Stimulated activated naive CD8-positive, alpha-beta T cell treated with anti-CD3 and anti-CD28 coated beads, Interleukin-15, amount 100 ng/mL, for 72 hours (primary cell): ENCODE results near the gene LDLRAD1.
"Not testable (repeated sequence)": the region's sequence is repeated elsewhere in the genome, so short reads cannot be mapped to it uniquely, and the experiment has no call there.

Source experiments
- ATAC-seq: fragments of 150-1000 bp; cut with Tn5 transposase; 2 replicates; pipeline ENCODE4 v1.10.0; 2021; ENCODE audit warnings: mild to moderate bottlenecking, moderate library complexity
- DNase-seq, 2 donors: peaks; one replicate each; pipeline ENCODE4 v3.0.0; 2021 to 2022
- H3K27ac Mint-ChIP-seq, 2 donors: one replicate each; pipeline ENCODE4 v1.8.0; 2022; ENCODE audit warnings: mild to moderate bottlenecking in 2 of 2, mixed read lengths in 2 of 2, moderate library complexity in 2 of 2
- H3K27me3 Mint-ChIP-seq: one replicate; pipeline ENCODE4 v1.8.0; 2022; ENCODE audit warnings: mixed read lengths
- H3K4me1 Mint-ChIP-seq: one replicate; pipeline ENCODE4 v1.8.0; 2022; ENCODE audit warnings: mild to moderate bottlenecking, mixed read lengths
- H3K4me3 Mint-ChIP-seq, 2 donors: one replicate each; pipeline ENCODE4 v1.8.0; 2022; ENCODE audit warnings: mild to moderate bottlenecking in 2 of 2, mixed read lengths in 2 of 2, moderate library complexity in 1 of 2
- H3K9me3 Mint-ChIP-seq, 2 donors: one replicate each; pipeline ENCODE4 v1.8.0; 2022; ENCODE audit warnings: mixed read lengths in 2 of 2

LDLRAD1 gene, protein sequence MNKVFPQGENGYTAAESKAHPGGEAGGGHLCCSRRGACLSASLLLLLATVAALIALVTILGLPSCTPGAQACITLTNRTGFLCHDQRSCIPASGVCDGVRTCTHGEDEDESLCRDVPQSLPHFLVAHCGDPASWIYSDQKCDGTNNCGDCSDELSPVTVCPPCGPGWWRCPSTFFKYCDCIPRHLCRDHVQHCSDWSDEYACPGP

GRCh38 chr1:54017979-54018378 lies at the start of gene LDLRAD1:
Gene LDLRAD1, minus strand, starts transcription at chr1:54018186. Its CDS starts 74 bp downstream, at chr1:54018112.
- Mint-ChIP-seq H3K27ac (peak within 1 kb of the TSS in 1 of 2 donors; percentile 59), H3K4me1 (no peaks in the 10 kb centered on the region)

GRCh38 chr1:54064299-54064698 lies 46.3 kb upstream of the LDLRAD1 start:
- DNase-seq (no peak), ATAC-seq (no peak)
- no peak overlapping the region for H3K4me3 Mint-ChIP-seq
- no peaks in the 10 kb centered on the region for H3K27me3 Mint-ChIP-seq
- no peaks in the 10 kb centered on the region for H3K4me1 Mint-ChIP-seq
- no peak overlapping the region for H3K27ac Mint-ChIP-seq
- H3K9me3 Mint-ChIP-seq = no peaks in the 10 kb centered on the region

More at GRCh38 chr1:54017979-54018378, at the start of gene LDLRAD1:
- peaks cover 10% of the 10 kb centered on the region for H3K27me3 Mint-ChIP-seq
- no peaks in the 10 kb centered on the region for H3K9me3 Mint-ChIP-seq
- H3K4me3 Mint-ChIP-seq = no peak within 1 kb of the TSS
- no peak for ATAC-seq
- no peak for DNase-seq

DNA sequence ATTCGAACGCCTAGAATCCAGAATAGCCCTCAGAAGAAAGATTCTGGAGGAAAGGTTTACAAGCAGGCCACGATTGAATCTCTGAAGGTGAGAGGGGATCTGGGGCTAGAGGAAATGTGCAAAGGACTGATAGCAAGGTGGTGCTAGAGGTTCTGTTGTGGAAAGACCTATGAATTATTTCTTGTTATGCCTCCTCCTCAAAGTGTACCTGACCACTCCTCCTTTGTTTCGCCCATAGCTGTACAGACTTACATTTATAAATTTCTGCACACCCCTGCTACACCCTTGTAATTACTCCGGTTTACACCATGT lies 36.4 kb upstream of the LDLRAD1 start:
- Mint-ChIP-seq H3K27ac (no peak overlapping the region), H3K4me3 (no peak overlapping the region), H3K4me1 (peaks cover 38% of the 10 kb centered on the region), H3K9me3 (no peaks in the 10 kb centered on the region), H3K27me3 (no peaks in the 10 kb centered on the region)
- DNase-seq = no peak
- no peak for ATAC-seq

- H3K4me1 Mint-ChIP-seq = peaks cover 38% of the 10 kb centered on the region
- no peak overlapping the region for H3K27ac Mint-ChIP-seq
- no peaks in the 10 kb centered on the region for H3K9me3 Mint-ChIP-seq
- no peaks in the 10 kb centered on the region for H3K27me3 Mint-ChIP-seq
- no peak for ATAC-seq
- no peak for DNase-seq
- no peak overlapping the region for H3K4me3 Mint-ChIP-seq
Measured at GRCh38 chr1:54053745-54054437, 35.9 kb upstream of the LDLRAD1 start.

DNA sequence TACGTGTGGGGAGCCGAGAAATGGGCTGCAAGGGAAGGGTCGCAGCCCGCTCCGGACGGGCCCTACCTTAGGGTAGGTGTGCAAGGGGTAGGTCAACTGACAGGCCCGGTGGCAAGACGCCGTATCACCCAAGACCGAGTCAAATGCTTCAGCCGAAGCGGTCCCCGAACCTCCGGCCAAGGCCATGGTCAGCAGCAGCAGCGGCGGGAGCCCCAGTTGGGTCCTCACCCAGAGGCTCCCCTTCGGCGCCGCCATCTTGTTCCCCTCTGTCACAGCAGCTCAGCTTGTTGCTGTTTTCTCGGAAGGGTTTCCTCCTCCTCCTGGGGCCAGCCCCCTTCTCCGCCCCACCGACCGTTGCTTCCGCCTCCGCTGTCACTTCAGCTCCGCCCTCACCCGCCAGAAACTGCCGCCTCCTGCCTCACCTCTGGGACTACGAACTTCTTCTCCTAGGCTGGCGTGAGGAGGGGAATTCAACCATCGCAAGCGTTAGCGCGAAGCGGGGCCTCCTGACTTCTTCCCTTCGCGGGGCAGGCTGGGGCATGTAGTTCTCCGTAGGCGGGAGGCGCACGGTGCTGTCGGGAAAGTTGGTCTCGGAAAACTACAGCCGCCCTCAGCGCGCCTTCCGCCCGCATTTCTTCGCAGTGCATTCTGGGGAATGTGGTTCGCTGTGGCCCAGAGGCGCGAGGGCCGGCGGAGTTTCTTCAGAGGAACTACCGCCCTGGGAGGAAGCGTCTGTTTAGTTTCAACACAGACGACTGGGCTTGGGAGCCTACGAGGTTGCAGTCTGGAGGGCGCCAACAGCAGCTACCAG lies 35.2 kb upstream of the LDLRAD1 start, which contains the start of the genes TCEANC2 and TMEM59:
TSS of gene TCEANC2 (plus strand) at position 675 of the 811 bp plus-strand sequence. CDS start 815 bp downstream, outside the sequence.
TSS of gene TMEM59 (minus strand) at position 271 of the 811 bp plus-strand sequence. CDS start at position 255, 16 bp downstream.
- H3K9me3 Mint-ChIP-seq = no peaks in the 10 kb centered on the region
- no peak within 1 kb of the TSS for H3K4me3 Mint-ChIP-seq
- DNase-seq = peak; percentile 98 to 99
- peaks cover 35% of the 10 kb centered on the region for H3K4me1 Mint-ChIP-seq
- peak; percentile 97 for ATAC-seq
- H3K27ac Mint-ChIP-seq = no peak within 1 kb of the TSS
- H3K27me3 Mint-ChIP-seq = no peaks in the 10 kb centered on the region

DNA sequence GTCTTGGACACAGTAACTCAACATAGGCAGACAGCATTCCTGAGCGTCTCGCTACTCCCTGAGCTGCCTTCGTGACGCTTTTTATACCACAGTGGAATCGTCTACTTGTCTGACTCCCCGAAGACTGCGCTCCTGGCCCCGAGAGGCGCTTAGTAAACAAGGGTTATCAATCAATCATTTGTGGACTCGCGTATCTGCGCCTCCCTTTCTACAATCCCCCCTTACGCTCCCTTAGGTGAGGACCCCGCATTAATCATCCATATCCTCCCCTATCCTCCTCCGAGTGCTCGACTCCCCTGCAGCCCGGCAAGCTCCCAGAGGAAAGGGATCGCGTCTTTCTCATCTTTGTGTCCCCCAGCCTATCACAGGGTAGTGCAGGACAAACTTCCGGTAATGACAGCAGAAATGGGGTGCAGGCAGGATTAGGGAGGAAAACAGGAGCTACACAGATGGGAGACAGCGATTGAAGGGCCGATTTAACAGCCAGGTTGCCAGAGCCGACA lies 34.5 kb upstream of the LDLRAD1 start:
- Mint-ChIP-seq H3K27ac (no peak overlapping the region), H3K27me3 (no peaks in the 10 kb centered on the region), H3K4me3 (no peak overlapping the region), H3K4me1 (peaks cover 34% of the 10 kb centered on the region), H3K9me3 (no peaks in the 10 kb centered on the region)
- ATAC-seq = peak; percentile 41
- DNase-seq = peak in 1 of 2 donors; percentile 36

DNA sequence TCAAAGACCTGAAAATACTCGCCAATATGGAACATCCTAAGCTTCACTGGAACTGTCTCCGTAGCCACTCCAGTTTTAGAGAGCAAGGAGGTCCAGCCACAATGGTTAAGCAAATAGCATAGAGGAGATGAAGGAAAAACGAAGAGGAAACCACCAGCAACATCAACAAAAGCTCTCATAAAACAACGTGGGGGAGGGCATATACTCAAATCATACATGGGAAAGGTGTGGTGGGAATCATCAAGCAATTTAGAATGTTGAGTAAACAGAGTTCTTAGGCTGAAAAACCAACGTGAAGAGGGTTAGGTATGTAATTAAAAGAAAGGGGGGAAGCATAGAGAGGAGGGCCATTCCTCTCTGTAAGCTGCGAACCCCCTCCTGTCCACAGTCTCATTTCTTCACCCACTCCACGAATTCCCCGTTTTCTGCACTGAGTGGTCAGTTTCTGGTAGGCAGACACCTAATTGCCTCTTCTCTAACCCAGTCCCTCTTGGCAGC lies 34.0 kb upstream of the LDLRAD1 start:
- Mint-ChIP-seq H3K27ac (no peak overlapping the region), H3K4me3 (no peak overlapping the region), H3K27me3 (no peaks in the 10 kb centered on the region), H3K4me1 (peaks cover 36% of the 10 kb centered on the region), H3K9me3 (no peaks in the 10 kb centered on the region)
- no peak for ATAC-seq
- no peak for DNase-seq

GRCh38 chr1:54050435-54050834 lies 32.4 kb upstream of the LDLRAD1 start:
- not testable (repeated sequence) for ATAC-seq, H3K4me3 Mint-ChIP-seq, H3K27me3 Mint-ChIP-seq, H3K9me3 Mint-ChIP-seq, DNase-seq
- Mint-ChIP-seq H3K27ac (peak overlapping the region in 1 of 2 donors; percentile 42), H3K4me1 (peaks cover 35% of the 10 kb centered on the region)

DNA sequence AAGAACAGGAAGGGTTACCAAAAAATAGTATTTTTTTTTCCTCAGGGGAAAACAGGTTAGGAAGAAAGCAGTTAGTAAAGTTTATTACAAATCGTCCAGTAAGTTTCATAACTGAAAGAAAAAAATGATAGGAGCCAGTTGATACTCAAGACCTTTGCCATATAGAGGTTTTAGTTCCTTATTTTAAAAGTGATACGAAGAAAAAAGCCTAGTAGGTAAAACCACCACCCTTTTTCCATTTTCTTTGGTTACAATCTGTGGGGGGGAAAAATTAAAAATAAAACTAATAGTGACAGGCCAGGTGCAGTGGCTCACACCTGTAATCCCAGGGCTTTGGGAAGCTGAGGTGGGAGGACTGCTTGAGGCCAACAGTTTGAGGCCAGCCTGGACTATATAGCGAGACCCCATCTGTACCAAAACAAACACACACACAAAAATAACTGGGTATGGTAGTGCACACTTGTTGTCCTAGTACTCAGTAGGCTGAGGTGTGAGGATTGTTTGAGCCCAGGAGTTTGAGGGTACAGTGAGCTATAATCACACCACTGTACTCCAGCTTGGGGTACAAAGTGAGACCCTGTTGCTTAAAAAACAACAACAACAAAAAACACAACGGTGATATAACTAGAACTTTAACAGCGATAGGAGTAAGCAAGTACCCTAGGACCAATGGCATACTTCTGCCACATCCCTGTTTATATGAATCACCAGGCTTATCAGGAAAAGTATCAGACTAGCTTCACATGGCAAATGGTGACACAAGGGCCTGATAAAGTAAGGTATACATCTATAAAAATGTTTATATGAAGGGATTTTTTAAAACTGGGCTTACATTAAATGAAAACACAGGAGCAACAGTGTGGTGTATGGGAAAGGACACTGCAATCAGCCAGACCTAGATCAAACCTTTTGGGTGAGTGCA lies 29.7 kb upstream of the LDLRAD1 start:
- Mint-ChIP-seq H3K27me3 (no peaks in the 10 kb centered on the region), H3K27ac (peak overlapping the region in 1 of 2 donors; percentile 57), H3K4me1 (peaks cover 25% of the 10 kb centered on the region), H3K9me3 (no peaks in the 10 kb centered on the region), H3K4me3 (peak overlapping the region in 1 of 2 donors; percentile 18)
- DNase-seq = no peak
- no peak for ATAC-seq

GRCh38 chr1:54046671-54047383 lies 28.8 kb upstream of the LDLRAD1 start:
- no peak overlapping the region for H3K4me3 Mint-ChIP-seq
- DNase-seq (no peak), ATAC-seq (no peak)
- H3K9me3 Mint-ChIP-seq = no peaks in the 10 kb centered on the region
- H3K27ac Mint-ChIP-seq = peak overlapping the region in 1 of 2 donors; percentile 57
- H3K4me1 Mint-ChIP-seq = peaks cover 25% of the 10 kb centered on the region
- no peaks in the 10 kb centered on the region for H3K27me3 Mint-ChIP-seq

- Mint-ChIP-seq H3K4me1 (peaks cover 25% of the 10 kb centered on the region), H3K27ac (peak overlapping the region in 1 of 2 donors; percentile 89), H3K9me3 (no peaks in the 10 kb centered on the region), H3K27me3 (no peaks in the 10 kb centered on the region), H3K4me3 (no peak overlapping the region)
- ATAC-seq (no peak), DNase-seq (no peak)
Measured at GRCh38 chr1:54045496-54045895, 27.5 kb upstream of the LDLRAD1 start.

GRCh38 chr1:54041806-54042205 lies 23.8 kb upstream of the LDLRAD1 start:
- peaks cover 13% of the 10 kb centered on the region for H3K4me1 Mint-ChIP-seq
- H3K9me3 Mint-ChIP-seq = no peaks in the 10 kb centered on the region
- no peak for DNase-seq
- ATAC-seq = no peak
- no peak overlapping the region for H3K4me3 Mint-ChIP-seq
- peak overlapping the region in 1 of 2 donors; percentile 70 for H3K27ac Mint-ChIP-seq
- H3K27me3 Mint-ChIP-seq = no peaks in the 10 kb centered on the region

DNA sequence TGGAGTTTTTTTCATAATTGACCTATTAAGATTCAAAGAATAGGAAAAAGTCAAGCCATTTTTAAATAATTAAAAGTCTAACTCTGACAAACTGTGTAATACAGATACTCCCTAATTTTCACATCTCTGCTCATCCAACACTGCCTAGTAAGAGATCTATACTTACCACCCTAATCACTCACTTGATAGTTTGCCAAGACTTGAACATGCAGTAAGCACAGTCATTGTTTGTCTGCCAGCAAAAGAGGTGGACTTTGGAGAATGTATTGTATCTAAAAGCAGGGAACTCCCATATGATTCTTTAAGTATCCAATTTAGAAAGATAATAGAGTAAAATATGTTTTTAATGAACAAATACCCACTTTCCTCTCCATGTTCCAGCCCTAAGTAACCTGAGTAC lies 19.5 kb upstream of the LDLRAD1 start:
- Mint-ChIP-seq H3K4me3 (no peak overlapping the region), H3K4me1 (no peaks in the 10 kb centered on the region), H3K9me3 (no peaks in the 10 kb centered on the region), H3K27ac (peak overlapping the region in 1 of 2 donors; percentile 22), H3K27me3 (no peaks in the 10 kb centered on the region)
- DNase-seq (no peak), ATAC-seq (no peak)
